GM15510 (cell line): Measurements from ENCODE around the gene NDUFS2.

Source experiments
- POLR2A ChIP-seq: IDR thresholded peaks from 3 replicates; pipeline ENCODE4 v1.6.1; 2011; ENCODE audit warnings: borderline replicate concordance; ENCODE audit not compliant: insufficient read length; ENCODE audit errors: extremely low read depth

The NDUFS2 gene

DNA sequence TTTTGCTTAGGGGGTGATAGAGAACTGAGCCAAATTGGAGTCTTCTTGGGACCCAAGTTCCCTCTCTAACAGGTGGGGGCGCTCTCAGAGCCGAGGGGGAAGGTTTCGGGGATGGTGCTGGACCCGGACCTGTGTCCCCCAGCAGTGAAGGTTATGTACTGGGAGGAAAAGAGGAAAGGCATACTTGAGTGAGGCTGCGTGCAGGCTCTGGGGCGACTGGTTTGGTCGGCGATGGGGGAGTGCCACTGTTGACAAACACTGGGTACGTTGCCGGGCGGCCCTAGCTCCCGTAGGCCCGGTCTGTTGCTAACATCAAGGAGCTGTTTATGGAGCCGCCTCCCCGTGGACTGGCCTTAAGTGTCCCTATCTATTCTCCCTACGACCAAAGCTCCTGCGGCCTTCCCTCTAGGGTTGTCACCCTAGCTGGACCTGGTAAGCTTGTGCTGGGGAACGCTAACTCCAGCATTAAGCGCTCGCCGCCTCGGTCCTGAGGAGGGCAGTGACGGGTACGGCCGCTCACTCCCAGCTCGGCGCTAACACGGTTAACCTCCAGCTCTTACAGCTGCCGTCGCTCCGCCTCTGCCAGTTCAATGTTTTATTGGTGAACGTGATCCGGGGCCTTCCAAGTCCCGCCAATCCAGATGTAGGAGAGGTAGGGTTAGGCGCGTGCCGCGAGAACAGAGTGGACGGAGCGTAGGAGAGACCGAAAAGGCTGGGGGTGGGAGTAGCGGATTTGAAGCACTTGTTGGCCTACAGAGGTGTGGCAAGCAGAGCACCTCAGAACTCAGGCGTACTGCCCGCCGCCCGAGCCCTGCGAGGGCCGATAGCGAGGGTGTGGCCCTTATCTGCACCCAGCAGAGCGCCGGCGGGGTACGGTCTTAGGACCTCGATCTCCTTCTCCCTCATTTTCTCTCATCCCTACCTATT, 36.2 kb upstream of the NDUFS2 start, which contains the start of gene PPOX:
PPOX (plus strand) TSS at position 685 of the 927 bp plus-strand sequence. CDS start 422 bp downstream, outside the sequence.
- peak; percentile 80 for TF ChIP-seq POLR2A

DNA sequence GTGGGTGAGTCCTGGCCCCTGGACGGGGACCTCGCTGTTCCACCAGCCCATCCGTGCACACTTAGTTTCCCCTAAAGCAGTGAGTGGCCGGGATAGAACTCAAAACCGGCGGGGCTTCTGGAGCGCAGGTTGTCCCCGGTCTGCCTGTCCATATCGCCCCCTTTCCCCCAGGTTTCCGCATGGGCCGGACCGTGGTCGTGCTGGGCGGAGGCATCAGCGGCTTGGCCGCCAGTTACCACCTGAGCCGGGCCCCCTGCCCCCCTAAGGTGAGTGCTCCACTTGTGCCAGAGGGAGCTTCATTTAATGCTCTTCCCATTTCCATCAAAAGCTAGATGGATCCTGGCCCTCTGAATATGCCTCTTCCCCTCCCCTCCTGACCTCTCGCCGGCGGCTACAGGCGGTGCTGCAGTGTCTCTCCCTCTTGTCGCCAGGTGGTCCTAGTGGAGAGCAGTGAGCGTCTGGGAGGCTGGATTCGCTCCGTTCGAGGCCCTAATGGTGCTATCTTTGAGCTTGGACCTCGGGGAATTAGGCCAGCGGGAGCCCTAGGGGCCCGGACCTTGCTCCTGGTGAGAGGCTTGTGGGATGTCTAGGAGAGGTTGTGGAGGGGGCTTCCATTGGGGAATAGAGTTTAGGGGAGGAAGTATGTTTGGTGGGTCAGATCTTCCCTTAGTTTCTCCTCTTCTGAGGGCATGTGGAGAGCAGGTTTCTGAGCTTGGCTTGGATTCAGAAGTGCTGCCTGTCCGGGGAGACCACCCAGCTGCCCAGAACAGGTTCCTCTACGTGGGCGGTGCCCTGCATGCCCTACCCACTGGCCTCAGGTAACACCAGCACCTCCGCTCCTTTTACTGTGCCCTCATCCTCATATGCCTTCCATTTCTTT, 35.3 kb upstream of the NDUFS2 start:
- no peak for TF ChIP-seq POLR2A

DNA sequence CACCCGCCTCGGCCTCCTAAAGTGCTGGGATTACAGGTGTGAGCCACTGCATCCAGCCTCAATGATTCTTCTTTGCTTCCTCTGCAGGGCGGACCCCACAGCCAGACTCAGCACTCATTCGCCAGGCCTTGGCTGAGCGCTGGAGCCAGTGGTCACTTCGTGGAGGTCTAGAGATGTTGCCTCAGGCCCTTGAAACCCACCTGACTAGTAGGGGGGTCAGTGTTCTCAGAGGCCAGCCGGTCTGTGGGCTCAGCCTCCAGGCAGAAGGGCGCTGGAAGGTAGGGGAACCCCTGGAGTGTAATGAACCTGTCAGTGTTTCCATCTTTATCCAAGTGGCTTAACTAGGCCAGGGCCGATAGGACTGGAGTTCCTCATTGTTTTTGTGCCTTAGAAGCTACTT, 33.3 kb upstream of the NDUFS2 start:
- TF ChIP-seq POLR2A, result no peak

GRCh38 chr1:161171191-161171590, 31.0 kb upstream of the NDUFS2 start:
- no peak for TF ChIP-seq POLR2A

DNA sequence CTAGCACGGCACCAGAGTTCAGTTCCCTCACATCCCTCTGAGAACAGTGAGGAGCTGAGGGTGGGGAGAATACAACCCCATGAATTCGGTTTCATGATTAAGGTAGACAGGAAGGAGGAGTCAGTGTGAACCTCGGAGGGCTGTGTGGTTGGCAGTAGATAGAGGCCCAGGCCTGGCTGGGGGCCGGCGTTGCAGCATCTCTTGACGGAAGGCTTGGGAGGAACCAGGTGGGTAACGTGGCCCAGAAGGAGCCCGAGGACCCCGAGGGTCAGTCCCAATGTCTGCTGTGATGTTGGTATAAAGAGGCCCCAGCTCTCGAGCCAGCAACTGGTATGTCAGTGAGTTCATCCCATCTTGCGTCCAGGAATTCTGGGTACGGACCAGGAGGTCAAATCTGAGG, 30.5 kb upstream of the NDUFS2 start:
- TF ChIP-seq POLR2A, result no peak

GRCh38 chr1:161172349-161172748, 29.8 kb upstream of the NDUFS2 start:
- no peak for TF ChIP-seq POLR2A

DNA sequence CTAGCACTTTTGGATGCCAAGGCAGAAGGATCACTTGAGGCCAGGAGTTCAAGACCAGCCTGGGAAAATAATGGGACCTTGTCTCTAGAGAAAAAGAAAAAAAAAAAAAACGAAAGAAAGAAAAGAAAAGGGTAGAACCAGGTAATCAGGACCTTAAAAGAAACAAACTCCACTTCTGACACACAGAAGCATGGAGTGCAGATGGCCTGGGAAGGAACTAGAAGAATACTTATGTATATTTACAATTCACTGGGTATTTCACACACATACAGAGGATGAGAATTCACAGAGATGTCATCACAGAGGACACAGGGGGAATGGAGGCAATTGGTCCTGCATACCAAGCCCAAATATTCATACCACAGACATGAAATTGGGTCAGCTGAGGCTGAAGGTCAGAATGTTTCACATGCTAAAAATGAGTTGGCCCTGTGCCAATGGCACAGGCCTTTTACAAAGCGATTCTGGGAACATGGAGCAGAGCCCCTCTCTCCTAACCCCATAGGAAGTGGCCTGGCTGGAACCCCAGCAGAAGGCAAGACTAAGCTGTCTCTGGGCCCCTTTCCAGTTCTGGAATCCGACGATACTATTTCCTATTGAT, 29.3 kb upstream of the NDUFS2 start:
- no peak for TF ChIP-seq POLR2A

DNA sequence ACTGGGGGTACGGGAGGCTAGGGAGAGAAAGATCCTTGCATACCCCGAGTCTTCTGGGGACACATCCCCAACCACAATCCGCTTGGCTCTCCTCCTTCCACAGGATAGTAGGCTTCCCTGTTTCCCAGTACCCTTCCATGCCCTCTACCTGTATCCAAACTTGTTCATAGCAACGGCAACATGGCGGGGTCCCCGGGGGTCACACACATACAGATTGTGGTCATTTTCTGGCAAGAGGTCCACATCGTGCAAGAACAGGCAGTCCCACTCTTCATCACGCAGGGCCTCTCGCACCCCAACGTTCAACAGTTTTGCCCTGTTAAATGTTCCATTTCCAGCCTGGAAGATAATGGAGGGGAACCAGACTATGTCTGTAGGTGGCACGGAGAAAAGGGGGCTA, 28.5 kb upstream of the NDUFS2 start:
- no peak for TF ChIP-seq POLR2A

DNA sequence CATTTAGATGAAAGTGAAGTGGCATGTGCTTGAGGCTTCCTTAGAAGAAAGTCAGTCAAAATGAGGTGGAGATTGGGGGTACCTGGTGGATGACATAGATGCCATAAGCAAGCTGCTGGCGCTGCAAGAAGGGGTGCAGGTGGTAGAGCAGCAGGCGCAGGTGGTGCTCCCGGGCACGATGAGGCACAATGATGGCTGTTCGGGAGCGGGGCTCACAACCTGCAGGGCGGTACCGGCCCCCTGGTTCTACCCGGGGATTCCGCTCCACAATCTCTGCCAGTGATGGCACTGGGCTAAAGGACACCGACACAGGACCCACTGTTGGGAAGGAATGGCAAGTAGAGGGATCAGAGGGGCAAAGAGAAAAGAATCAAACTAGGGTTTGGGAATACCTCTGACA, 27.3 kb upstream of the NDUFS2 start:
- TF ChIP-seq POLR2A, result no peak

- TF ChIP-seq POLR2A, result no peak
Observed at GRCh38 chr1:161175771-161176453, 26.3 kb upstream of the NDUFS2 start.

GRCh38 chr1:161176468-161177111, 25.6 kb upstream of the NDUFS2 start:
- TF ChIP-seq POLR2A, result no peak

DNA sequence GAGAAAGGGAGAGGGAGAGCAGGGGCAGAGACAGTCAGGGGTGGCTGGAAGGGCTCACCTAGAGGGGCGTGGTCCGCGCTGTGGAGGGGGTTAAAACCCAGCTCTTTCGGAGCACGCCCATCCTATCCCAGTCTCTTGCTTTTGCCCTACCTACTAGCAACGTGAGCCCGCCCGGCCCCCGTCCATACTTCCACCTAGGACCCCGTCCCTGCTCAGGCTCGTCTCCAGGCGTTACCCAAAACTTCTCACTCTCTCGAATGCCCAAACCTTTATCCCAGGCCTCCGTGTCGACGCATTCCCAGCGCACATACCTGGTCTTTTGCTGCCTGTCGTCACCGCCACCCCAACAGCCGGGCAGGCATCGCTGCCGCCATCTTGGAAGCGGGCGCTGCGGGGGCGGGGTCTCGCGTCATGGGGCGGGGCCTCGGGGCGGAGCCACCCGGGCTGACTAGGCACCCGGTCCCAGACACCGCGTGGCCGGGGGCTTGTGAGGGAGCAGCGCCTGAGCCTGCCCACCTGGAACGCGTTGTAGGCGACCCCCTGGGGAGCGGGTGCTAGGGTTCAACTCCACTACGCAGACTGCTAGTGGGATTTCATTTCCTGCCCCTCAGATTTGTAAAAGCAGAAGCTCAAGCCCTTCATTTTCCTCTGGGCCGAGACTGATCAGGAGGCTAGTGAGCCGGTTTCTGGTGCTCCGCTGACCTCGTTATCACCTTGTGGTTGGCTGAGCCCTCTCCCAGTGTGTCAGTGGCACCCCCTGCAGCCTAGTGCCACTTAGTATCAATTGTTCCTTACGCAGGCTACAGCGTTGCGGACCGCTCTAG, 24.8 kb upstream of the NDUFS2 start, which contains the start of gene B4GALT3:
B4GALT3 (minus strand) TSS at position 396 of the 824 bp plus-strand sequence. CDS start 1,447 bp downstream, outside the sequence.
- TF ChIP-seq POLR2A, result peak; percentile 88

- no peak for TF ChIP-seq POLR2A
Observed at GRCh38 chr1:161177936-161178244, 24.3 kb upstream of the NDUFS2 start.
